K562 (cell line): ENCODE measurements around the gene LMBR1L. TPM values are rescaled to one million over a fixed set of nuclear protein-coding genes. Genes with fewer than 3 reads are reported as not detected.

ENCODE experiments used
- ARID2 ChIP-seq: fragments of 450-650 bp; IDR thresholded peaks from 2 replicates; pipeline ENCODE4 v1.6.1; 2017; ENCODE audit warnings: antibody characterized with exemption, mild to moderate bottlenecking
- CEBPG ChIP-seq, 3 experiments: fragments of 200-800 bp in 1 of 3; sonication (Bioruptor generic) in 1 of 3; sonication (generic) in 1 of 3; formaldehyde crosslinking in 1 of 3; IDR thresholded peaks in 2 of 3; conservative IDR thresholded peaks in 1 of 3; 2 replicates each; pipeline versions ENCODE4 v1.6.1 to v1.8.0; 2016 to 2022; ENCODE audit warnings: missing compliant biosample characterization in 2 of 3, missing genetic modification characterization in 2 of 3, mild to moderate bottlenecking in 1 of 3, missing genetic modification reagents in 1 of 3
- CSDE1 ChIP-seq, 2 experiments: fragments of 450-650 bp; IDR thresholded peaks; 2 replicates each; pipeline ENCODE4 v1.6.1; 2016; ENCODE audit warnings: mild to moderate bottlenecking in 1 of 2
- HDAC6 ChIP-seq: IDR thresholded peaks from 2 replicates; pipeline ENCODE4 v1.6.1; 2012; ENCODE audit warnings: low read depth, mild to moderate bottlenecking, control low read depth, inconsistent platforms, low read length, moderate library complexity
- HNRNPUL1 ChIP-seq: fragments of 200-400 bp; formaldehyde crosslinking; IDR thresholded peaks from 2 replicates; pipeline ENCODE4 v1.6.1; 2017; ENCODE audit warnings: low read length
- SLC30A9 ChIP-seq: fragments of 250-450 bp; sonication (Bioruptor Pico); IDR thresholded peaks from 2 replicates; pipeline ENCODE4 v1.8.0; 2022; ENCODE audit warnings: mild to moderate bottlenecking, moderate library complexity
- XRCC5 ChIP-seq: fragments of 200-400 bp; formaldehyde crosslinking; IDR thresholded peaks from 2 replicates; pipeline ENCODE4 v1.6.1; 2017; ENCODE audit warnings: low read depth, mild to moderate bottlenecking, low read length
- ZNF134 ChIP-seq: fragments of 250-450 bp; sonication (Bioruptor Pico); conservative IDR thresholded peaks from 2 replicates; pipeline ENCODE4 v1.4.0; 2020
- ZNF165 ChIP-seq: fragments of 250-450 bp; sonication (Bioruptor Pico); IDR thresholded peaks from 2 replicates; pipeline ENCODE4 v1.4.0; 2020; ENCODE audit warnings: borderline replicate concordance
- ZNF584 ChIP-seq: fragments of 200-800 bp; sonication (Bioruptor generic); IDR thresholded peaks from 2 replicates; pipeline ENCODE4 v1.6.1; 2016; ENCODE audit warnings: low read depth, mild to moderate bottlenecking, missing genetic modification characterization, missing compliant biosample characterization
- ZNF696 ChIP-seq: fragments of 250-450 bp; sonication (Bioruptor Pico); conservative IDR thresholded peaks from 2 replicates; pipeline ENCODE4 v1.4.0; 2020; ENCODE audit warnings: mild to moderate bottlenecking, moderate library complexity
- ZSCAN29 ChIP-seq: fragments of 450-650 bp; IDR thresholded peaks from 2 replicates; pipeline ENCODE4 v1.6.1; 2017
- polyA plus RNA-seq, 8 experiments: library from polyadenylated mRNA; depleted of rRNA in 4 of 8; stranded (reverse) in 5 of 8; unstranded in 3 of 8; fragments of >200 nt; fragmentation: Nextera tagmentation in 2 of 8; fragmentation: Illumina TruSeq in 1 of 8; extraction: Ambion mirVana in 2 of 8; extraction: Trizol in 1 of 8; gene quantifications; 2 replicates each; pipeline versions ENCODE4 v1.2.1 to v1.2.3, GENCODE V29; 2011 to 2014; ENCODE audit warnings: inconsistent platforms in 1 of 8, missing spikeins in 1 of 8
- total RNA-seq, 7 experiments: library from RNA; depleted of rRNA in 6 of 7; stranded (reverse); fragments of >200 nt in 6 of 7; fragmentation: Illumina TruSeq in 2 of 7; extraction: Trizol in 2 of 7; gene quantifications; 2 replicates each; pipeline versions ENCODE4 v1.2.1 to v1.2.3, GENCODE V29; 2011 to 2021; ENCODE audit warnings: low replicate concordance in 1 of 7
- TF ChIP-seq, protein P1 (sequence below): fragments of 450-650 bp; IDR thresholded peaks from 2 replicates; pipeline ENCODE4 v1.6.1; 2014; ENCODE audit warnings: low read depth, mild to moderate bottlenecking, moderate library complexity, borderline replicate concordance
- TF ChIP-seq, protein P2 (sequence below): fragments of 450-650 bp; formaldehyde crosslinking; conservative IDR thresholded peaks from 2 replicates; pipeline ENCODE4 v1.4.0; 2022; ENCODE audit warnings: mild to moderate bottlenecking, missing genetic modification characterization
- TF ChIP-seq, protein P3 (sequence below): fragments of 250-450 bp; sonication (Bioruptor Pico); IDR thresholded peaks from 2 replicates; pipeline ENCODE4 v1.8.0; 2021; ENCODE audit warnings: moderate library complexity, mild to moderate bottlenecking, inconsistent platforms

LMBR1L gene
- total and polyA plus RNA-seq, 9 of the 15 experiments (the other 6 are each of a cell fraction or from before 2014, with no cell fraction given) = 2.5 to 57.0 (median 31.1) TPM

DNA sequence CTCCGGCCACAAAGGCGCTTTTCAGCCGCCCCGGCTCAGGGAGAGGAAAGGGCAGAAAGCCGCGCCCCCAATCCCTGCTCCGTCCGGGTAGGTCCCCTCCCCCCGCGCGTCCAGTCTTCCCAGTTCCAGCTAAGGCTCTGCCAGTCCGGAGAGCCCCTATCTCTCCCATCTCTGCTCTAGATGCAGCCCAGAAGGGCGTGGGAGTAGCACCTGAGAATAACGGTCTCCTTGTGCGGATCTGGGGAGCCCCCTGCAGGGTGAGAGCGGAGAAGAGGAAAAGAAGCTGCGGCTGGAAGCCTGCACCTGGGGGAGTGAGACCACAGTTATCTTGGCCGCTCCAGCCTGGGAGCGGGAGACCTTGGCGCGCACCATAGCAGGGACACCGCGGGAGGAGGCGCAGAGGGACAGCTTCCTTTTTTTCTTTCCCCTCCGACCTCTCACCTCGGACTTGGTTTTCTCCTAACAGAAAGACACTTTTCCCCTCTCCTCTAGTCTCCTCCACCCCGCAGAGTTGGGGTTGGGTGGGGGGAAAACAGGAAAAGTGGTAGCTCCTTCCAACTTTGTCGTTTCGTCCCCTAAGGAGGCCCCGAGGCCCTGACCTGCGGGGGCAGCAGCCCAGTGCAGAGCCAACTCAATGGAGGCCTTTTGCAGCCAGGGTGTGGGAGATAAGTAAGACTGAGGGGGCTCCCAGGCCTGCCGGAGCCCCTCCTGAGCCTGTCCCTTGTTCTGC lies 18.4 kb downstream of the LMBR1L start (continued):
- TF ChIP-seq HDAC6 (no peak), ZNF134 (CRISPR knock-in tag) (no peak), ZNF696 (CRISPR knock-in tag) (no peak), HNRNPUL1 (no peak), ZNF165 (CRISPR knock-in tag) (no peak), ZNF584 (CRISPR knock-in tag) (0 out of 2 replicates have a peak, but pooled peaks have one; percentile 69), CEBPG (CRISPR knock-in tag; IDR thresholded peaks at IDR 0.05) (no peak), CEBPG (tag; conservative IDR thresholded peaks at IDR 0.05 in 1 of 2, IDR thresholded peaks at IDR 0.05 in 1 of 2) (no peak), SLC30A9 (CRISPR knock-in tag) (no peak), ARID2 (peak; percentile 74; the same call in 1 of the 2 replicates), ZSCAN29 (no peak), CSDE1 (IDR thresholded peaks at IDR 0.05) (no peak), XRCC5 (peak; percentile 95)
- TF ChIP-seq, protein P1, sequence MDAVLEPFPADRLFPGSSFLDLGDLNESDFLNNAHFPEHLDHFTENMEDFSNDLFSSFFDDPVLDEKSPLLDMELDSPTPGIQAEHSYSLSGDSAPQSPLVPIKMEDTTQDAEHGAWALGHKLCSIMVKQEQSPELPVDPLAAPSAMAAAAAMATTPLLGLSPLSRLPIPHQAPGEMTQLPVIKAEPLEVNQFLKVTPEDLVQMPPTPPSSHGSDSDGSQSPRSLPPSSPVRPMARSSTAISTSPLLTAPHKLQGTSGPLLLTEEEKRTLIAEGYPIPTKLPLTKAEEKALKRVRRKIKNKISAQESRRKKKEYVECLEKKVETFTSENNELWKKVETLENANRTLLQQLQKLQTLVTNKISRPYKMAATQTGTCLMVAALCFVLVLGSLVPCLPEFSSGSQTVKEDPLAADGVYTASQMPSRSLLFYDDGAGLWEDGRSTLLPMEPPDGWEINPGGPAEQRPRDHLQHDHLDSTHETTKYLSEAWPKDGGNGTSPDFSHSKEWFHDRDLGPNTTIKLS = peak; percentile 87
- TF ChIP-seq, protein P2, sequence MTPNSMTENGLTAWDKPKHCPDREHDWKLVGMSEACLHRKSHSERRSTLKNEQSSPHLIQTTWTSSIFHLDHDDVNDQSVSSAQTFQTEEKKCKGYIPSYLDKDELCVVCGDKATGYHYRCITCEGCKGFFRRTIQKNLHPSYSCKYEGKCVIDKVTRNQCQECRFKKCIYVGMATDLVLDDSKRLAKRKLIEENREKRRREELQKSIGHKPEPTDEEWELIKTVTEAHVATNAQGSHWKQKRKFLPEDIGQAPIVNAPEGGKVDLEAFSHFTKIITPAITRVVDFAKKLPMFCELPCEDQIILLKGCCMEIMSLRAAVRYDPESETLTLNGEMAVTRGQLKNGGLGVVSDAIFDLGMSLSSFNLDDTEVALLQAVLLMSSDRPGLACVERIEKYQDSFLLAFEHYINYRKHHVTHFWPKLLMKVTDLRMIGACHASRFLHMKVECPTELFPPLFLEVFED (CRISPR knock-in tag) = no peak
- TF ChIP-seq, protein P3, sequence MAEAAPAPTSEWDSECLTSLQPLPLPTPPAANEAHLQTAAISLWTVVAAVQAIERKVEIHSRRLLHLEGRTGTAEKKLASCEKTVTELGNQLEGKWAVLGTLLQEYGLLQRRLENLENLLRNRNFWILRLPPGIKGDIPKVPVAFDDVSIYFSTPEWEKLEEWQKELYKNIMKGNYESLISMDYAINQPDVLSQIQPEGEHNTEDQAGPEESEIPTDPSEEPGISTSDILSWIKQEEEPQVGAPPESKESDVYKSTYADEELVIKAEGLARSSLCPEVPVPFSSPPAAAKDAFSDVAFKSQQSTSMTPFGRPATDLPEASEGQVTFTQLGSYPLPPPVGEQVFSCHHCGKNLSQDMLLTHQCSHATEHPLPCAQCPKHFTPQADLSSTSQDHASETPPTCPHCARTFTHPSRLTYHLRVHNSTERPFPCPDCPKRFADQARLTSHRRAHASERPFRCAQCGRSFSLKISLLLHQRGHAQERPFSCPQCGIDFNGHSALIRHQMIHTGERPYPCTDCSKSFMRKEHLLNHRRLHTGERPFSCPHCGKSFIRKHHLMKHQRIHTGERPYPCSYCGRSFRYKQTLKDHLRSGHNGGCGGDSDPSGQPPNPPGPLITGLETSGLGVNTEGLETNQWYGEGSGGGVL (CRISPR knock-in tag) = no peak
